ENCODE measurements around the gene PC.

DNA sequence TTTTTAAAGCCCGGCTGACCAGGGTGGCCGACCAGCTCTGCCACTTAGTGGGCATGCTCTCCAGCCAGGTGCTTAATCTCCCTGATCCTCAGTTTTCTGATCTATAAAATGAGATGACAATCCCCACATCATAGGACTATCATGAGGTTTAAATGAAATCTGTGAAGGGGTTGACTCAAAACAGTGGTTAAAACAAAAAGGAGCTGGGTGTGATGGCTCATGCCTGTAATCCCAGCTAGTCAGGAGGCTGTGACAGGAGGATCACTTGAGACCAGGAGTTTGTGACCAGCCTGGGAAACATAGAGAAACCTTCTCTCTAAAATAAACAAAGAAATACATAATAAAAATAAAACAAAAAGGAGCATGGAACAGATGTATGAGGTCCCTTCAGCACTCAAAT, 13.3 kb upstream of the PC start:
- TF ChIP-seq, protein P1, sequence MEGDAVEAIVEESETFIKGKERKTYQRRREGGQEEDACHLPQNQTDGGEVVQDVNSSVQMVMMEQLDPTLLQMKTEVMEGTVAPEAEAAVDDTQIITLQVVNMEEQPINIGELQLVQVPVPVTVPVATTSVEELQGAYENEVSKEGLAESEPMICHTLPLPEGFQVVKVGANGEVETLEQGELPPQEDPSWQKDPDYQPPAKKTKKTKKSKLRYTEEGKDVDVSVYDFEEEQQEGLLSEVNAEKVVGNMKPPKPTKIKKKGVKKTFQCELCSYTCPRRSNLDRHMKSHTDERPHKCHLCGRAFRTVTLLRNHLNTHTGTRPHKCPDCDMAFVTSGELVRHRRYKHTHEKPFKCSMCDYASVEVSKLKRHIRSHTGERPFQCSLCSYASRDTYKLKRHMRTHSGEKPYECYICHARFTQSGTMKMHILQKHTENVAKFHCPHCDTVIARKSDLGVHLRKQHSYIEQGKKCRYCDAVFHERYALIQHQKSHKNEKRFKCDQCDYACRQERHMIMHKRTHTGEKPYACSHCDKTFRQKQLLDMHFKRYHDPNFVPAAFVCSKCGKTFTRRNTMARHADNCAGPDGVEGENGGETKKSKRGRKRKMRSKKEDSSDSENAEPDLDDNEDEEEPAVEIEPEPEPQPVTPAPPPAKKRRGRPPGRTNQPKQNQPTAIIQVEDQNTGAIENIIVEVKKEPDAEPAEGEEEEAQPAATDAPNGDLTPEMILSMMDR (IDR thresholded peaks at IDR 0.05): no peak
- no peak for TF ChIP-seq POLR2A (IDR thresholded peaks at IDR 0.05)

Measured in ovary (tissue), 3 donors.